Measurements from ENCODE around the gene CSPG4.

GRCh38 chr15:75661756-75662140, 50.9 kb downstream of the CSPG4 start:
- TF ChIP-seq CTCF (IDR thresholded peaks at IDR 0.05) (no peak), REST (IDR thresholded peaks at IDR 0.05; ENCODE audit: insufficient read depth in 1 of 2, low read depth in 2 of 2, low read length in 1 of 2) (no peak), POLR2AphosphoS5 (IDR thresholded peaks at IDR 0.05; ENCODE audit: low read depth, low read length) (no peak), SIN3A (IDR thresholded peaks at IDR 0.05; ENCODE audit: borderline replicate concordance, insufficient read depth, low read depth, low read length) (no peak)

All from Panc1 (cell line).